Neural cell (in vitro differentiated cells): ENCODE data around the gene TOMM7.

Experiments used
- EP300 ChIP-seq: fragments of 450-650 bp; conservative IDR thresholded peaks from 2 replicates; pipeline ENCODE4 v1.6.1; 2014; ENCODE audit warnings: antibody characterized with exemption, mild to moderate bottlenecking, moderate library complexity; ENCODE audit not compliant: poor library complexity, severe bottlenecking
- EZH2 ChIP-seq: fragments of 200-600, 300-800 bp; shearing (Covaris generic), sonication (generic); IDR thresholded peaks from 2 replicates; pipeline ENCODE4 v1.6.1; 2014; ENCODE audit warnings: antibody characterized with exemption, low read length, borderline replicate concordance, mild to moderate bottlenecking; ENCODE audit not compliant: insufficient read depth, poor library complexity, severe bottlenecking
- RAD21 ChIP-seq: fragments of 450-650 bp; conservative IDR thresholded peaks from 2 replicates; pipeline ENCODE4 v1.6.1; 2014; ENCODE audit warnings: antibody characterized with exemption, mild to moderate bottlenecking, moderate library complexity
- TF ChIP-seq, protein P1 (sequence below): fragments of 450-650 bp; IDR thresholded peaks from 2 replicates; pipeline ENCODE4 v1.5.1; 2014; ENCODE audit warnings: antibody characterized with exemption, mild to moderate bottlenecking, moderate library complexity; ENCODE audit not compliant: poor library complexity, severe bottlenecking

- TF ChIP-seq, protein P1, sequence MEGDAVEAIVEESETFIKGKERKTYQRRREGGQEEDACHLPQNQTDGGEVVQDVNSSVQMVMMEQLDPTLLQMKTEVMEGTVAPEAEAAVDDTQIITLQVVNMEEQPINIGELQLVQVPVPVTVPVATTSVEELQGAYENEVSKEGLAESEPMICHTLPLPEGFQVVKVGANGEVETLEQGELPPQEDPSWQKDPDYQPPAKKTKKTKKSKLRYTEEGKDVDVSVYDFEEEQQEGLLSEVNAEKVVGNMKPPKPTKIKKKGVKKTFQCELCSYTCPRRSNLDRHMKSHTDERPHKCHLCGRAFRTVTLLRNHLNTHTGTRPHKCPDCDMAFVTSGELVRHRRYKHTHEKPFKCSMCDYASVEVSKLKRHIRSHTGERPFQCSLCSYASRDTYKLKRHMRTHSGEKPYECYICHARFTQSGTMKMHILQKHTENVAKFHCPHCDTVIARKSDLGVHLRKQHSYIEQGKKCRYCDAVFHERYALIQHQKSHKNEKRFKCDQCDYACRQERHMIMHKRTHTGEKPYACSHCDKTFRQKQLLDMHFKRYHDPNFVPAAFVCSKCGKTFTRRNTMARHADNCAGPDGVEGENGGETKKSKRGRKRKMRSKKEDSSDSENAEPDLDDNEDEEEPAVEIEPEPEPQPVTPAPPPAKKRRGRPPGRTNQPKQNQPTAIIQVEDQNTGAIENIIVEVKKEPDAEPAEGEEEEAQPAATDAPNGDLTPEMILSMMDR, result no peak
- TF ChIP-seq EP300 (no peak), RAD21 (no peak), EZH2 (no peak)
Observed at GRCh38 chr7:22827563-22827962, 4.9 kb upstream of the TOMM7 start.
